BJ (cell line): ENCODE data around the gene SYPL2. TPM values are rescaled to one million over a fixed set of nuclear protein-coding genes. Genes with fewer than 3 reads are reported as not detected.

Experiments
- CTCF ChIA-PET: fragments of 350-600 bp; formaldehyde crosslinking; extraction: SDS; loops from one replicate; lab custom pipeline; 2021; ENCODE audit warnings: antibody characterized with exemption, inconsistent platforms; lab: Yijun Ruan, JAX
- POLR2A ChIA-PET: fragments of 300-600 bp; sonication (Branson Sonifier 250); formaldehyde crosslinking; extraction: SDS; loops from one replicate; lab custom pipeline; 2021; ENCODE audit warnings: antibody characterized with exemption; lab: Charles Lee
- DNase-seq: peaks from one replicate; pipeline ENCODE4 v3.0.0-alpha.2; 2011; ENCODE audit warnings: low read depth
- H3K27me3 ChIP-seq: 2 replicates; pipeline ENCODE4 v1.6.0; 2011; ENCODE audit warnings: low read length; ENCODE audit not compliant: control insufficient read depth, insufficient read depth
- H3K36me3 ChIP-seq: 2 replicates; pipeline ENCODE4 v1.5.1; 2011; ENCODE audit warnings: low read length; ENCODE audit not compliant: control insufficient read depth, insufficient read depth
- H3K4me3 ChIP-seq: 2 replicates; pipeline ENCODE4 v1.5.1; 2011; ENCODE audit warnings: low read depth, mild to moderate bottlenecking, control low read depth, low read length
- polyA plus RNA-seq: library from polyadenylated mRNA; depleted of rRNA; stranded (reverse); fragments of >200 nt; gene quantifications from 2 replicates; pipeline ENCODE4 v1.2.3, GENCODE V29; 2011
- TF ChIP-seq, protein P1 (sequence below): IDR thresholded peaks from 2 replicates; pipeline ENCODE4 v1.5.1; 2011; ENCODE audit warnings: low read depth, mild to moderate bottlenecking, control low read depth, inconsistent platforms, low read length, moderate library complexity; ENCODE audit not compliant: insufficient read depth

The SYPL2 gene
- polyA plus RNA-seq, 1 experiment = 73.1 TPM

GRCh38 chr1:109475261-109475660, 8.9 kb downstream of the SYPL2 start:
- DNase-seq = no peak
- TF ChIP-seq, protein P1, sequence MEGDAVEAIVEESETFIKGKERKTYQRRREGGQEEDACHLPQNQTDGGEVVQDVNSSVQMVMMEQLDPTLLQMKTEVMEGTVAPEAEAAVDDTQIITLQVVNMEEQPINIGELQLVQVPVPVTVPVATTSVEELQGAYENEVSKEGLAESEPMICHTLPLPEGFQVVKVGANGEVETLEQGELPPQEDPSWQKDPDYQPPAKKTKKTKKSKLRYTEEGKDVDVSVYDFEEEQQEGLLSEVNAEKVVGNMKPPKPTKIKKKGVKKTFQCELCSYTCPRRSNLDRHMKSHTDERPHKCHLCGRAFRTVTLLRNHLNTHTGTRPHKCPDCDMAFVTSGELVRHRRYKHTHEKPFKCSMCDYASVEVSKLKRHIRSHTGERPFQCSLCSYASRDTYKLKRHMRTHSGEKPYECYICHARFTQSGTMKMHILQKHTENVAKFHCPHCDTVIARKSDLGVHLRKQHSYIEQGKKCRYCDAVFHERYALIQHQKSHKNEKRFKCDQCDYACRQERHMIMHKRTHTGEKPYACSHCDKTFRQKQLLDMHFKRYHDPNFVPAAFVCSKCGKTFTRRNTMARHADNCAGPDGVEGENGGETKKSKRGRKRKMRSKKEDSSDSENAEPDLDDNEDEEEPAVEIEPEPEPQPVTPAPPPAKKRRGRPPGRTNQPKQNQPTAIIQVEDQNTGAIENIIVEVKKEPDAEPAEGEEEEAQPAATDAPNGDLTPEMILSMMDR = no peak
- Histone ChIP-seq H3K4me3 (no peak overlapping the region), H3K36me3 (peaks cover 24% of the 10 kb centered on the region), H3K27me3 (no peaks in the 10 kb centered on the region)
- ChIA-PET CTCF (no interaction called here), POLR2A (no interaction called here)

GRCh38 chr1:109476825-109477224, 10.5 kb downstream of the SYPL2 start:
- DNase-seq = no peak
- H3K36me3 ChIP-seq = peaks cover 27% of the 10 kb centered on the region
- no peaks in the 10 kb centered on the region for H3K27me3 ChIP-seq
- ChIA-PET POLR2A (no interaction called here), CTCF (interaction anchor here (1.0 kb wide), 1 partner anchor 56 kb away, joined by 3 read pairs; no protein-coding TSS in a partner anchor)
- H3K4me3 ChIP-seq = no peak overlapping the region
- TF ChIP-seq, protein P1 = no peak

GRCh38 chr1:109477821-109478220, 11.5 kb downstream of the SYPL2 start:
- Histone ChIP-seq H3K27me3 (no peaks in the 10 kb centered on the region), H3K36me3 (peaks cover 27% of the 10 kb centered on the region), H3K4me3 (no peak overlapping the region)
- DNase-seq = no peak
- TF ChIP-seq, protein P1 = no peak
- POLR2A ChIA-PET = no interaction called here
- CTCF ChIA-PET = interaction anchor here (1.0 to 4.6 kb wide), 3 partner anchors 8 to 54 kb away, joined by 3 to 23 read pairs (median 5); no protein-coding TSS in a partner anchor

DNA sequence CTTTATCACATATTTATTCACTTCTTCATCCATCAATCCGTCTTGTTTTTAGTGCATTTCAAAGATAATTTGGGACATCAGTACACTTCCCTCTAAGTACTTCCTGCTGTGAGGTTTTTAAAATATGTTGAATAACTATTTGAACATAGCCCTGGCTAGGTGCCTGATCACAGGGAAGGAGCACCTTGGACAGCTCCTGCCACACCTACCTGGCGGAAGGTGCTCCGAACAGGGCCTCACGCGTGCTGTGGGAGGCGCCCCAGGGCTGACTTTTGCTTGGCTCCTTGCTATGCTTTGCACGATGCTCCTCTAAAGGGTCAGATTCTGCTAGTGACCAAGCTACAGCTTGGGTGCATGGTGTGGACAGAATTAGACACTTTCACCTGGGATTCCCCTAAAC, 12.5 kb downstream of the SYPL2 start:
- TF ChIP-seq, protein P1 = no peak
- ChIA-PET POLR2A (no interaction called here), CTCF (interaction anchor here (0.5 to 4.6 kb wide), 5 partner anchors 9 to 57 kb away, joined by 3 to 23 read pairs (median 3); no protein-coding TSS in a partner anchor)
- H3K36me3 ChIP-seq = peaks cover 25% of the 10 kb centered on the region
- H3K27me3 ChIP-seq = no peaks in the 10 kb centered on the region
- no peak for DNase-seq
- H3K4me3 ChIP-seq = no peak overlapping the region

DNA sequence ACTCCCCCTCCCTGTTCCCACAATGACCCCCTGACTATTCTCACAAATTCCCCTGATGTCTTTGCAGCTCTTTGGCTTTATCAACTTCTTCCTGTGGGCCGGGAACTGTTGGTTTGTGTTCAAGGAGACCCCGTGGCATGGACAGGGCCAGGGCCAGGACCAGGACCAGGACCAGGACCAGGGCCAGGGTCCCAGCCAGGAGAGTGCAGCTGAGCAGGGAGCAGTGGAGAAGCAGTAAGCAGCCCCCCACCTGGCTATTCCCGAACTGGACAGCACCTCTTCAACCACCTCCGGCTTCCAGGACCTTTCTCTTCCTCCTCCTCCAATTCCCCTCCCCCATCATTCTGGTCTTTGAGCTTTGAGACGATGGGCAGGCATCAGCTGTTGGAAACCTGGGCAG, 13.0 kb downstream of the SYPL2 start:
- no peaks in the 10 kb centered on the region for H3K27me3 ChIP-seq
- CTCF ChIA-PET = interaction anchor here (1.0 to 4.6 kb wide), 4 partner anchors 11 to 53 kb away, joined by 3 to 23 read pairs (median 3); no protein-coding TSS in a partner anchor

More for the DNA sequence above, 13.0 kb downstream of the SYPL2 start:
- POLR2A ChIA-PET = no interaction called here
- Histone ChIP-seq H3K4me3 (no peak overlapping the region), H3K36me3 (peaks cover 25% of the 10 kb centered on the region)
- DNase-seq = no peak
- TF ChIP-seq, protein P1 = no peak
